Liver (tissue), 9 donors: ENCODE data around the gene LTBP4. TPM values are rescaled to one million over a fixed set of nuclear protein-coding genes. Genes with fewer than 3 reads are reported as not detected.
"Not testable (repeated sequence)": the region's sequence is repeated elsewhere in the genome, so short reads cannot be mapped to it uniquely, and the experiment has no call there.

ENCODE experiments used
- DNase-seq: peaks from one replicate; pipeline ENCODE4 v3.0.0-alpha.2; 2017; ENCODE audit warnings: low spot score
- H3K27ac ChIP-seq, 2 donors: one replicate each; pipeline ENCODE4 v1.7.0; 2013; ENCODE audit warnings: inconsistent platforms in 2 of 2, low read length in 2 of 2, control low read depth in 1 of 2, low read depth in 1 of 2, mild to moderate bottlenecking in 1 of 2
- H3K27me3 ChIP-seq, 4 donors: one replicate each; pipeline versions ENCODE4 v1.6.1 to v1.7.0; 2013; ENCODE audit warnings: low read length in 3 of 4, inconsistent platforms in 1 of 4, mild to moderate bottlenecking in 1 of 4, moderate library complexity in 1 of 4; ENCODE audit not compliant: control insufficient read depth in 4 of 4, insufficient read depth in 4 of 4
- H3K36me3 ChIP-seq, 4 donors: one replicate each; pipeline versions ENCODE4 v1.6.1 to v1.7.0; 2013; ENCODE audit warnings: low read length in 3 of 4, mild to moderate bottlenecking in 3 of 4, low read depth in 1 of 4, moderate library complexity in 1 of 4; ENCODE audit not compliant: control insufficient read depth in 4 of 4, insufficient read depth in 3 of 4
- H3K4me1 ChIP-seq, 4 donors: one replicate each; pipeline versions ENCODE4 v1.6.1 to v1.7.0; 2013; ENCODE audit warnings: low read length in 3 of 4, mild to moderate bottlenecking in 3 of 4, moderate library complexity in 1 of 4; ENCODE audit not compliant: control insufficient read depth in 4 of 4, insufficient read depth in 4 of 4
- H3K4me3 ChIP-seq, 3 donors: one replicate each; pipeline versions ENCODE4 v1.6.1 to v1.7.0; 2013; ENCODE audit warnings: low read length in 3 of 3, control low read depth in 1 of 3, low read depth in 1 of 3, mild to moderate bottlenecking in 1 of 3
- H3K9ac ChIP-seq, 2 donors: one replicate each; pipeline ENCODE4 v1.7.0; 2013; ENCODE audit warnings: low read length in 2 of 2, mild to moderate bottlenecking in 2 of 2, moderate library complexity in 2 of 2, control low read depth in 1 of 2, low read depth in 1 of 2
- H3K9me3 ChIP-seq, 4 donors: one replicate each; pipeline versions ENCODE4 v1.6.1 to v1.7.0; 2013; ENCODE audit warnings: low read length in 3 of 4; ENCODE audit not compliant: control insufficient read depth in 4 of 4
- EGR1 ChIP-seq, 2 donors: IDR thresholded peaks; 2 replicates each; pipeline ENCODE4 v1.6.1; 2016 to 2018; ENCODE audit warnings: antibody characterized with exemption in 2 of 2, low read depth in 2 of 2
- FOXA1 ChIP-seq: IDR thresholded peaks from 2 replicates; pipeline ENCODE4 v1.6.1; 2016; ENCODE audit warnings: antibody characterized with exemption
- FOXA2 ChIP-seq: IDR thresholded peaks from 2 replicates; pipeline ENCODE4 v1.6.1; 2016; ENCODE audit warnings: antibody characterized with exemption
- GABPA ChIP-seq, 2 donors: IDR thresholded peaks in 1 of 2; conservative IDR thresholded peaks in 1 of 2; 2 replicates each; pipeline ENCODE4 v1.6.1; 2016; ENCODE audit warnings: antibody characterized with exemption in 2 of 2, mild to moderate bottlenecking in 1 of 2, moderate library complexity in 1 of 2
- HNF4A ChIP-seq, 2 donors: conservative IDR thresholded peaks; 2 replicates each; pipeline ENCODE4 v1.6.1; 2016; ENCODE audit warnings: antibody characterized with exemption in 2 of 2, mild to moderate bottlenecking in 2 of 2
- HNF4G ChIP-seq: IDR thresholded peaks from 2 replicates; pipeline ENCODE4 v1.6.1; 2016; ENCODE audit warnings: antibody characterized with exemption
- JUND ChIP-seq, 2 donors: IDR thresholded peaks; 2 replicates each; pipeline ENCODE4 v1.6.1; 2016; ENCODE audit warnings: antibody characterized with exemption in 2 of 2
- NR2F2 ChIP-seq: IDR thresholded peaks from 2 replicates; pipeline ENCODE4 v1.6.1; 2016; ENCODE audit warnings: antibody characterized with exemption
- RAD21 ChIP-seq, 2 donors: IDR thresholded peaks; 2 replicates each; pipeline ENCODE4 v1.6.1; 2016; ENCODE audit warnings: antibody characterized with exemption in 2 of 2, mild to moderate bottlenecking in 2 of 2
- RXRA ChIP-seq, 2 donors: IDR thresholded peaks; 2 replicates each; pipeline ENCODE4 v1.6.1; 2017 to 2018; ENCODE audit warnings: antibody characterized with exemption in 2 of 2, mild to moderate bottlenecking in 1 of 2
- SP1 ChIP-seq: IDR thresholded peaks from 2 replicates; pipeline ENCODE4 v1.6.1; 2018; ENCODE audit warnings: antibody characterized with exemption, mild to moderate bottlenecking
- TAF1 ChIP-seq: conservative IDR thresholded peaks from 2 replicates; pipeline ENCODE4 v1.6.1; 2016; ENCODE audit warnings: antibody characterized with exemption, mild to moderate bottlenecking
- YY1 ChIP-seq: IDR thresholded peaks from 2 replicates; pipeline ENCODE4 v1.6.1; 2016; ENCODE audit warnings: antibody characterized with exemption, mild to moderate bottlenecking
- WGBS: extraction: QIAGEN DNeasy Blood & Tissue Kit; methylation state at CpG from one replicate; pipeline ENCODE4 v1.1.7; 2013; 5-methylcytosine and 5-hydroxymethylcytosine counted together
- polyA plus RNA-seq, 2 donors: library from polyadenylated mRNA; stranded (reverse) in 1 of 2; unstranded in 1 of 2; fragments of 200-250 nt in 1 of 2; fragments of >200 nt in 1 of 2; fragmentation: Nextera tagmentation in 1 of 2; extraction: Ambion mirVana in 1 of 2; gene quantifications; one replicate each; pipeline versions ENCODE4 v1.2.1 to v1.2.3, GENCODE V29; 2013 to 2015
- total RNA-seq, 2 donors: library from RNA; depleted of rRNA; stranded (reverse); fragments of >200 nt; gene quantifications; one replicate each; pipeline ENCODE4 v1.2.3, GENCODE V29; 2014
- TF ChIP-seq, protein P1 (sequence below): IDR thresholded peaks from 2 replicates; pipeline ENCODE4 v1.6.1; 2016; ENCODE audit warnings: antibody characterized with exemption, mild to moderate bottlenecking
- TF ChIP-seq, protein P2 (sequence below): IDR thresholded peaks from 2 replicates; pipeline ENCODE4 v1.6.1; 2016; ENCODE audit warnings: antibody characterized with exemption
- TF ChIP-seq, protein P3 (sequence below): IDR thresholded peaks from 2 replicates; pipeline ENCODE4 v1.6.1; 2016; ENCODE audit warnings: antibody characterized with exemption
- TF ChIP-seq, protein P4 (sequence below): fragments of 150-350 bp; IDR thresholded peaks from 2 replicates; pipeline ENCODE4 v1.5.1; 2017; ENCODE audit warnings: improper control_type of control experiment, low read depth, low read length; ENCODE audit not compliant: missing input control
- TF ChIP-seq, protein P5 (sequence below): IDR thresholded peaks from 2 replicates; pipeline ENCODE4 v1.6.1; 2016; ENCODE audit warnings: antibody characterized with exemption
- donor health status: healthy.
- donor health status: healthy.
- donor health status: healthy.
- donor health status: healthy.
- donor health status: healthy.

The LTBP4 gene
- total and polyA plus RNA-seq, 4 donors = 9.6 to 28.7 (median 17.8) TPM

DNA sequence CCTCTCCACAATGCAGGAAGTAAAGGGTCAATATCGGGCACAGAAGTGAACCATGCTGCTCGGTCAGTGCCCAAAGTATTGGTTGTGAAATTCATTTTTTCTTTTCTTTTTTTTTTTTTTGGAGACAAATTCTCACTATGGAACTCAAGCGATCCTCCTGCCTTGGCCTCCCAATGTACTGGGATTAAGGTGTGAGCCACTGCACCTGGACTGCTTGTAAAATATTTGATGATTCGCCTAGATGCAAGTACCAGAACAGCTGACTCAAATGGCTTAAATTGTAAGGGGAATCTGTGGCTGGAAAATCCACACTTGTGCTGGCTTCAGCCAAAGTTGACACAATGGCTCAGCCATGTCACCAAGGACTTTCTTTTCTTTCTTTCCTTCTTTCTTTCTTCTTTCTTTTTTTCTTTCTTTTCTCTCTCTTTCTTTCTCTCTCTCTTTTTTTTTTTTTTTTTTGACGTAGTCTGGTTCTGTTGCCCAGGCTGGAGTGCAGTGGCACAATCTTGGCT, 45.6 kb downstream of the LTBP4 start (continued):
- TF ChIP-seq, protein P1, sequence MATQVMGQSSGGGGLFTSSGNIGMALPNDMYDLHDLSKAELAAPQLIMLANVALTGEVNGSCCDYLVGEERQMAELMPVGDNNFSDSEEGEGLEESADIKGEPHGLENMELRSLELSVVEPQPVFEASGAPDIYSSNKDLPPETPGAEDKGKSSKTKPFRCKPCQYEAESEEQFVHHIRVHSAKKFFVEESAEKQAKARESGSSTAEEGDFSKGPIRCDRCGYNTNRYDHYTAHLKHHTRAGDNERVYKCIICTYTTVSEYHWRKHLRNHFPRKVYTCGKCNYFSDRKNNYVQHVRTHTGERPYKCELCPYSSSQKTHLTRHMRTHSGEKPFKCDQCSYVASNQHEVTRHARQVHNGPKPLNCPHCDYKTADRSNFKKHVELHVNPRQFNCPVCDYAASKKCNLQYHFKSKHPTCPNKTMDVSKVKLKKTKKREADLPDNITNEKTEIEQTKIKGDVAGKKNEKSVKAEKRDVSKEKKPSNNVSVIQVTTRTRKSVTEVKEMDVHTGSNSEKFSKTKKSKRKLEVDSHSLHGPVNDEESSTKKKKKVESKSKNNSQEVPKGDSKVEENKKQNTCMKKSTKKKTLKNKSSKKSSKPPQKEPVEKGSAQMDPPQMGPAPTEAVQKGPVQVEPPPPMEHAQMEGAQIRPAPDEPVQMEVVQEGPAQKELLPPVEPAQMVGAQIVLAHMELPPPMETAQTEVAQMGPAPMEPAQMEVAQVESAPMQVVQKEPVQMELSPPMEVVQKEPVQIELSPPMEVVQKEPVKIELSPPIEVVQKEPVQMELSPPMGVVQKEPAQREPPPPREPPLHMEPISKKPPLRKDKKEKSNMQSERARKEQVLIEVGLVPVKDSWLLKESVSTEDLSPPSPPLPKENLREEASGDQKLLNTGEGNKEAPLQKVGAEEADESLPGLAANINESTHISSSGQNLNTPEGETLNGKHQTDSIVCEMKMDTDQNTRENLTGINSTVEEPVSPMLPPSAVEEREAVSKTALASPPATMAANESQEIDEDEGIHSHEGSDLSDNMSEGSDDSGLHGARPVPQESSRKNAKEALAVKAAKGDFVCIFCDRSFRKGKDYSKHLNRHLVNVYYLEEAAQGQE = no peak
- TF ChIP-seq TAF1 = no peak
- no peak for TF ChIP-seq FOXA1
- no peak for TF ChIP-seq SP1
- TF ChIP-seq GABPA (IDR thresholded peaks at IDR 0.05 in 1 of 2, conservative IDR thresholded peaks at IDR 0.05 in 1 of 2) = no peak

DNA sequence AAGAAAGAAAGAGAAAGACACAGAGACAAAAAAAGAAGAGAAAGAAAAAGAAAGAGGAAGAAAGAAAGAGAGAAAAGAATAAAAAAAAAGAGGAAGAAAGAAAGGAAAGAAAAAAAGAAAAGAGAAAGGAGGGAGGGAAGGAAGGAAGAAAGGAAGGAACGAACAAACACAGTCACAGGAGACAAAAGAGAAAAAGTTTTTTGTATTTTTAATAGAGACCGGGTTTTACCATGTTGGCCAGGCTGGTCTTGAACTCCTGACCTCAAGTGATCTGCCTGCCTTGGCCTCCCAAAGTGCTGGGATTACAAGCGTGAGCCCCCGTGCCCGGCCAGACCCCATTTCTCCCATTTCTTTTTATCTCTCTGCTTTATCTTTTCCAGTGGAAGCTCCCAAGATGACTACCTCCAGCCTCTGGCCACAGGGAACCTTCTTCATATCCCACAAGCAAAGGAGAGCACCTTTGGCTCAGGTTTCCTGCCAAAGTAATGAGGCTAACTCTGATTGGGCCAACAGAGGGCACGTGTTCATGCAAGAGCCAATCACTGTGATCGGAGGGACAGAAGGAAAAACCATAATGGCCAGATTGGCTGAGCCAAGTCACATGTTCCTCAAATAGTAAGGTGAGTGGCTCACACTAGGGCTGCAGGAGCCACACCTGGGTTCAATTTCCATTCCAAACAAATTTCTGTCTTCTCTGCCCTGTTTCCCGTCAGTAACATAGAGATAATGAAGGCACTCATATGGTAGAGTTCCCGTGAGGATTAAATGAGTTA, 48.9 kb downstream of the LTBP4 start:
- H3K27ac ChIP-seq, DNase-seq, H3K36me3 ChIP-seq, H3K27me3 ChIP-seq, H3K9ac ChIP-seq, H3K4me3 ChIP-seq, H3K4me1 ChIP-seq, H3K9me3 ChIP-seq: not testable (repeated sequence)
- 88% methylated on average over 9 of the region's 9 CpGs for WGBS

DNA sequence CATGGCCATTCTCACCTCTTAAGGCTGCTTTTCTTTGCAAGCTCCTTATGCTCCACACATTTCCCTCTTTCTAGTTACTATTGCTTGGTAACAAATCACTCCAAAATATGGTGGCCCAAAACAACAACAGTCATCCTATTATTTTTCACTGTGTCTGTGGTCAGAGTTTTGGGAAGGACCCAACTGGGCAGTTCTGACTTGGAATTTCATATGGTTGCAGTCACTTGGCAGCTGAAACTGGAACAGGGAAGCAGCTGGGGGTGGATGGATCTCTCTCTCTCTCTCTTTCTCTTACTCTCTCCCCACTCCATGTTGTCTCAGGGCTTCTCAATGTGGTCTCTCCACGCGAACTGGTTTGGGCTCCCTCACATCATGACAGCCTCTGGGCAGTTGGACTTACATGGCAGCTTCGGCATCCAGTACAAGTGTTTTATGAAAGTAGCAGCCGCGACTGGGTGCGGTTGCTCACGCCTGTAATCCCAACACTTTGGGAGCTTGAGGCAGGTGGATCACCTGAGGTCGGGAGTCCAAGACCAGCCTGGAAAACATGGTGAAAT, 49.7 kb downstream of the LTBP4 start:
- no peak for TF ChIP-seq YY1
- TF ChIP-seq, protein P1 = no peak
- TF ChIP-seq, protein P2, sequence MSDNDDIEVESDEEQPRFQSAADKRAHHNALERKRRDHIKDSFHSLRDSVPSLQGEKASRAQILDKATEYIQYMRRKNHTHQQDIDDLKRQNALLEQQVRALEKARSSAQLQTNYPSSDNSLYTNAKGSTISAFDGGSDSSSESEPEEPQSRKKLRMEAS = no peak
- TF ChIP-seq HNF4G = no peak
- no peak for TF ChIP-seq RAD21 (IDR thresholded peaks at IDR 0.05)
- TF ChIP-seq NR2F2 = no peak
- TF ChIP-seq, protein P3, sequence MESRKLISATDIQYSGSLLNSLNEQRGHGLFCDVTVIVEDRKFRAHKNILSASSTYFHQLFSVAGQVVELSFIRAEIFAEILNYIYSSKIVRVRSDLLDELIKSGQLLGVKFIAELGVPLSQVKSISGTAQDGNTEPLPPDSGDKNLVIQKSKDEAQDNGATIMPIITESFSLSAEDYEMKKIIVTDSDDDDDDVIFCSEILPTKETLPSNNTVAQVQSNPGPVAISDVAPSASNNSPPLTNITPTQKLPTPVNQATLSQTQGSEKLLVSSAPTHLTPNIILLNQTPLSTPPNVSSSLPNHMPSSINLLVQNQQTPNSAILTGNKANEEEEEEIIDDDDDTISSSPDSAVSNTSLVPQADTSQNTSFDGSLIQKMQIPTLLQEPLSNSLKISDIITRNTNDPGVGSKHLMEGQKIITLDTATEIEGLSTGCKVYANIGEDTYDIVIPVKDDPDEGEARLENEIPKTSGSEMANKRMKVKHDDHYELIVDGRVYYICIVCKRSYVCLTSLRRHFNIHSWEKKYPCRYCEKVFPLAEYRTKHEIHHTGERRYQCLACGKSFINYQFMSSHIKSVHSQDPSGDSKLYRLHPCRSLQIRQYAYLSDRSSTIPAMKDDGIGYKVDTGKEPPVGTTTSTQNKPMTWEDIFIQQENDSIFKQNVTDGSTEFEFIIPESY = no peak
- no peak for TF ChIP-seq EGR1 (IDR thresholded peaks at IDR 0.05; ENCODE audit: low read depth in 2 of 2)
- TF ChIP-seq, protein P4, sequence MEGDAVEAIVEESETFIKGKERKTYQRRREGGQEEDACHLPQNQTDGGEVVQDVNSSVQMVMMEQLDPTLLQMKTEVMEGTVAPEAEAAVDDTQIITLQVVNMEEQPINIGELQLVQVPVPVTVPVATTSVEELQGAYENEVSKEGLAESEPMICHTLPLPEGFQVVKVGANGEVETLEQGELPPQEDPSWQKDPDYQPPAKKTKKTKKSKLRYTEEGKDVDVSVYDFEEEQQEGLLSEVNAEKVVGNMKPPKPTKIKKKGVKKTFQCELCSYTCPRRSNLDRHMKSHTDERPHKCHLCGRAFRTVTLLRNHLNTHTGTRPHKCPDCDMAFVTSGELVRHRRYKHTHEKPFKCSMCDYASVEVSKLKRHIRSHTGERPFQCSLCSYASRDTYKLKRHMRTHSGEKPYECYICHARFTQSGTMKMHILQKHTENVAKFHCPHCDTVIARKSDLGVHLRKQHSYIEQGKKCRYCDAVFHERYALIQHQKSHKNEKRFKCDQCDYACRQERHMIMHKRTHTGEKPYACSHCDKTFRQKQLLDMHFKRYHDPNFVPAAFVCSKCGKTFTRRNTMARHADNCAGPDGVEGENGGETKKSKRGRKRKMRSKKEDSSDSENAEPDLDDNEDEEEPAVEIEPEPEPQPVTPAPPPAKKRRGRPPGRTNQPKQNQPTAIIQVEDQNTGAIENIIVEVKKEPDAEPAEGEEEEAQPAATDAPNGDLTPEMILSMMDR = no peak
- TF ChIP-seq FOXA2 = no peak
- TF ChIP-seq RXRA (IDR thresholded peaks at IDR 0.05) = no peak
- TF ChIP-seq, protein P5, sequence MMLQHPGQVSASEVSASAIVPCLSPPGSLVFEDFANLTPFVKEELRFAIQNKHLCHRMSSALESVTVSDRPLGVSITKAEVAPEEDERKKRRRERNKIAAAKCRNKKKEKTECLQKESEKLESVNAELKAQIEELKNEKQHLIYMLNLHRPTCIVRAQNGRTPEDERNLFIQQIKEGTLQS = no peak
- TF ChIP-seq HNF4A (conservative IDR thresholded peaks at IDR 0.05) = no peak
- TF ChIP-seq GABPA (IDR thresholded peaks at IDR 0.05 in 1 of 2, conservative IDR thresholded peaks at IDR 0.05 in 1 of 2) = no peak
- TF ChIP-seq JUND (IDR thresholded peaks at IDR 0.05) = no peak
- TF ChIP-seq FOXA1 = no peak
- no peak for TF ChIP-seq SP1
- no peak for TF ChIP-seq TAF1
- WGBS = 93% methylated on average over 8 of the region's 8 CpGs

More for the DNA sequence above, 49.7 kb downstream of the LTBP4 start:
- Histone ChIP-seq H3K36me3 (no peaks in the 10 kb centered on the region), H3K9ac (no peak overlapping the region), H3K27me3 (no peaks in the 10 kb centered on the region), H3K4me1 (no peaks in the 10 kb centered on the region), H3K9me3 (no peaks in the 10 kb centered on the region), H3K4me3 (no peak overlapping the region), H3K27ac (no peak overlapping the region)
- no peak for DNase-seq
